Thymus (tissue), 14 donors: ENCODE measurements around the gene POLE4. TPM values are rescaled to one million over a fixed set of nuclear protein-coding genes. Genes with fewer than 3 reads are reported as not detected.

Source experiments
- DNase-seq, 9 donors: peaks; one replicate each; pipeline ENCODE4 v3.0.0-alpha.2; 2013; ENCODE audit warnings: low spot score in 9 of 9, low read depth in 6 of 9, missing footprints in 1 of 9
- H3K27ac ChIP-seq, 2 donors: one replicate each; pipeline ENCODE4 v1.5.1; 2013; ENCODE audit warnings: control low read depth in 1 of 2, low read depth in 1 of 2, low read length in 1 of 2, mild to moderate bottlenecking in 1 of 2, moderate library complexity in 1 of 2
- H3K27me3 ChIP-seq, 2 donors: one replicate each; pipeline ENCODE4 v1.5.1; 2013; ENCODE audit warnings: low read length in 1 of 2; ENCODE audit not compliant: control insufficient read depth in 2 of 2, insufficient read depth in 1 of 2
- H3K36me3 ChIP-seq, 2 donors: one replicate each; pipeline ENCODE4 v1.5.1; 2013; ENCODE audit warnings: low read length in 1 of 2, mild to moderate bottlenecking in 1 of 2, moderate library complexity in 1 of 2; ENCODE audit not compliant: control insufficient read depth in 2 of 2, insufficient read depth in 2 of 2
- H3K4me1 ChIP-seq, 2 donors: one replicate each; pipeline ENCODE4 v1.5.1; 2013; ENCODE audit warnings: low read length in 2 of 2; ENCODE audit not compliant: control insufficient read depth in 2 of 2, insufficient read depth in 2 of 2
- H3K4me3 ChIP-seq, 2 donors: one replicate each; pipeline ENCODE4 v1.5.1; 2013; ENCODE audit warnings: low read length in 2 of 2, control low read depth in 1 of 2, mild to moderate bottlenecking in 1 of 2
- H3K9me3 ChIP-seq, 2 donors: one replicate each; pipeline ENCODE4 v1.5.1; 2013; ENCODE audit warnings: low read length in 1 of 2, mild to moderate bottlenecking in 1 of 2; ENCODE audit not compliant: control insufficient read depth in 2 of 2, insufficient read depth in 1 of 2
- WGBS: extraction: QIAGEN DNeasy Blood & Tissue Kit; methylation state at CpG from one replicate; pipeline ENCODE4 v1.1.7; 2013; 5-methylcytosine and 5-hydroxymethylcytosine counted together
- long read RNA-seq, 10 donors: transcript quantifications; one replicate each; lab custom pipeline, GENCODE V29; 2026
- polyA plus RNA-seq: library from polyadenylated mRNA; stranded (reverse); fragments of 200-250 nt; gene quantifications from one replicate; pipeline ENCODE4 v1.2.3, GENCODE V29; 2013
- total RNA-seq: library from RNA; stranded (reverse); fragments of 120-200 nt; gene quantifications from one replicate; pipeline ENCODE4 v1.2.4, GENCODE V29; 2013
- donor health status: healthy.

Gene POLE4, protein sequence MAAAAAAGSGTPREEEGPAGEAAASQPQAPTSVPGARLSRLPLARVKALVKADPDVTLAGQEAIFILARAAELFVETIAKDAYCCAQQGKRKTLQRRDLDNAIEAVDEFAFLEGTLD
- total RNA-seq (44.4 TPM), polyA plus RNA-seq (61.0 TPM)
- long read RNA-seq, donor 1, result 0 reads
- long read RNA-seq, donor 2, transcript POLE4-205 (4 exons, 1,248 nt), result major isoform, 42 of 45 reads
- long read RNA-seq, donor 2, partial matches to known transcripts, result 0 of 45 reads
- long read RNA-seq, donor 2, other reads (novel, unspliced or antisense), result 0 of 45 reads
- long read RNA-seq, donor 3, transcript POLE4-205 (4 exons, 1,248 nt), result major isoform, 37 of 55 reads
- long read RNA-seq, donor 3, partial matches to known transcripts, result 15 of 55 reads
- long read RNA-seq, donor 3, other reads (novel, unspliced or antisense), result 0 of 55 reads
- long read RNA-seq, donor 4, transcript POLE4-205 (4 exons, 1,248 nt), result major isoform, 19 of 21 reads
- long read RNA-seq, donor 4, partial matches to known transcripts, result 0 of 21 reads
- long read RNA-seq, donor 4, other reads (novel, unspliced or antisense), result 0 of 21 reads
- long read RNA-seq, donor 5, transcript POLE4-205 (4 exons, 1,248 nt), result major isoform, 68 of 80 reads
- long read RNA-seq, donor 5, partial matches to known transcripts, result 7 of 80 reads
- long read RNA-seq, donor 5, other reads (novel, unspliced or antisense), result 0 of 80 reads
- long read RNA-seq, donor 6, transcript POLE4-205 (4 exons, 1,248 nt), result major isoform, 28 of 29 reads
- long read RNA-seq, donor 6, partial matches to known transcripts, result 0 of 29 reads
- long read RNA-seq, donor 6, other reads (novel, unspliced or antisense), result 0 of 29 reads
- long read RNA-seq, donor 7, transcript POLE4-205 (4 exons, 1,248 nt), result major isoform, 24 of 35 reads
- long read RNA-seq, donor 7, partial matches to known transcripts, result 10 of 35 reads
- long read RNA-seq, donor 7, other reads (novel, unspliced or antisense), result 0 of 35 reads
- long read RNA-seq, donor 8, transcript POLE4-205 (4 exons, 1,248 nt), result major isoform, 7 of 7 reads
- long read RNA-seq, donor 8, partial matches to known transcripts, result 0 of 7 reads
- long read RNA-seq, donor 8, other reads (novel, unspliced or antisense), result 0 of 7 reads
- long read RNA-seq, donor 9, transcript POLE4-205 (4 exons, 1,248 nt), result major isoform, 10 of 10 reads
- long read RNA-seq, donor 9, partial matches to known transcripts, result 0 of 10 reads
- long read RNA-seq, donor 9, other reads (novel, unspliced or antisense), result 0 of 10 reads
- long read RNA-seq, donor 10, transcript POLE4-205 (4 exons, 1,248 nt), result major isoform, 20 of 20 reads
- long read RNA-seq, donor 10, partial matches to known transcripts, result 0 of 20 reads
- long read RNA-seq, donor 10, other reads (novel, unspliced or antisense), result 0 of 20 reads

DNA sequence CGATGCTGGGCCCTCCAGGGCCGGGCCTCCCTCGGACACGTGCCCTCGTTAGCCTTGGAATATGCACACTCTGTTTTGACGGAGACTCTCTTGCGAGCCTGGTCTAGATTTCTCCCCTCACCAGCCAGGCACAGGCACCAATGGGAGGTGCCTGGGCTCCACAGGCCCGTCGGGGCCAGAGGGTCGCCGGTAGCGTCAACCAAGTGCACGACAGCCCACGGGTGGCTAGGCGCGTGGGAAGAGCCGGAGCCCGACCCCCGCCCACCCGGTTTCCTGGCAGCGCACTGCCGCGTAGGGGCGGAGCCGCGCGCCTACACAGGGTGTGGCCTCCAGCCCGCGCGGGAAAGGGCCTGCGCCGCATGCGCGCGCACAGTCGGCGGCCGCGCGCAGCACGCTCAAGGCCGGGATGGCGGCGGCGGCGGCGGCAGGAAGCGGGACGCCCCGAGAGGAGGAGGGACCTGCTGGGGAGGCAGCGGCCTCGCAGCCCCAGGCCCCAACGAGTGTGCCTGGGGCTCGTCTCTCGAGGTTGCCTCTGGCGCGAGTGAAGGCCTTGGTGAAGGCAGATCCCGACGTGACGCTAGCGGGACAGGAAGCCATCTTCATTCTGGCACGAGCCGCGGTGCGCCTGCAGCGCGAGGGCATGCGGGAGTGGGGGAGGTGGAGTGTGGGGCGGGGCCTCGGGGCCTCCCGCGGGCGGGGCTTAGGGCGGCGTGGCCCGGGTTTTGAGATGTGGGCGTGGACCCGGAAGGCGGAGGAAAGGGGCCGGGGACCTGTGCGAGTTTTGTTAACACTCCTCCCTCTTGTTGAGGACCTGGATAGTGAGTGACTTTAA, at the start of gene POLE4:
POLE4 (plus strand) TSS at position 370 of the 832 bp plus-strand sequence; CDS start at position 407, 37 bp downstream.
- Histone ChIP-seq H3K36me3 (peaks cover 0 to 3% of the 10 kb centered on the region in 2 donors), H3K27me3 (no peaks in the 10 kb centered on the region), H3K4me3 (peak within 1 kb of the TSS; percentile 61 to 83), H3K9me3 (peaks cover 0 to 11% of the 10 kb centered on the region in 2 donors), H3K27ac (peak within 1 kb of the TSS; percentile 94 to 99), H3K4me1 (peaks cover 3 to 11% of the 10 kb centered on the region in 2 donors)
- DNase-seq, result peak; percentile 78 to 95 (median 87)
- 3% methylated on average over 81 of the region's 81 CpGs for WGBS

DNA sequence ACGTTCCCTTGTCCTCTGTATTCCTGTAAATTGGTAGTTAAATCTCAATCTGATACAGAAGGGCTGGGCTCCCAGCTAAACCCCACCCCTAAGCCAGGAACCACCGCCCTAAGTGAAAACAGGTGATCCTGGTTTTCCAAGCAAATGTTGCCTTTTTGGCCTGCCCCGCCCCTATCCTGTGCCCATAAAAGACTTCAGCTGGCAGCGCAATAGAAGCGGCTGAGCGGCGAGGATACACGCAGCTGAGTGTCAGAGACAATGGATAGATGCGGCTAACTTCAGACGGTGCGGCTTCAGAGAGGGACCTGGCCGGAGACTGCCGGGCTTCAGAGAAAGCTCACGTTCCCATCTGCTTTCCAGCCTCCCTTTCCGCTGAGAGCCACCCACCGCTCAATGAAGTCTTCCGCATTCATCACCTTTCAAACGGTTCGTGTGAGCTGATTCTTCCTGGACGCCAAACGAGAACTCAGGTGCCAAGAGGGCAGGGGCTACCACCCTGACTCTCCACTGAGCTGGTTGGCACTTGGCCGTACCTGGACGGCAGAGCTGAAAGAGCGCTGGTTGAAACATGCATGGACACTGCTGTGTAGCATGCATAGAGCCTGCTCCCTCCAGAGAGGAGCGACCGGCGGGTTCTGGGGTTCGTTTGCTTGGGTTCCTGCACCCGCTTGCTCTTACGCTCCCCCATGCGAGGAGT, 49.5 kb upstream of the POLE4 start:
- peaks cover 0 to 9% of the 10 kb centered on the region in 2 donors for H3K27me3 ChIP-seq
- H3K4me1 ChIP-seq, result peaks cover 0 to 7% of the 10 kb centered on the region in 2 donors
- no peaks in the 10 kb centered on the region for H3K9me3 ChIP-seq
- DNase-seq, result no peak
- no peaks in the 10 kb centered on the region for H3K36me3 ChIP-seq
- WGBS, result 43% methylated on average over 31 of the region's 31 CpGs
- no peak overlapping the region for H3K27ac ChIP-seq
- no peak overlapping the region for H3K4me3 ChIP-seq

DNA sequence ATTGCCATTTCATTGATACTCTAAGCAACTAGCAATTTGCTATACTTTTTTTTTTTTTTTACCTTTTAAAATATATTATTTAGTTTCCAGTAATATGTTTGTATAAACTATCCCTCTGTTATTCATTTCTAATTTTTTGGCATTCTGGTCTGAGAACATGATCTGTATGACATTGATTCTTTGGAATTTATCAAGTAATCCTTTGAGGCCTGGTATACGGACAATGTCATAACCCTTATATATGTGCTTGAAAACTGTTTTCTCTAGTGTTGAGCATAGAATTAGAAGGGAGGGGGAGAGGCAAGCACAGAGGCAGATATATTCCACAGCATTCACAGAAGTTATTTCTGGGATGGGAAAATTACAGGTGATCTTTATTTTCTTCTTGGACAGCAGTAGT, 48.2 kb upstream of the POLE4 start:
- Histone ChIP-seq H3K27me3 (peaks cover 0 to 9% of the 10 kb centered on the region in 2 donors), H3K4me1 (peaks cover 0 to 7% of the 10 kb centered on the region in 2 donors), H3K4me3 (no peak overlapping the region), H3K36me3 (no peaks in the 10 kb centered on the region), H3K9me3 (no peaks in the 10 kb centered on the region), H3K27ac (no peak overlapping the region)
- 96% methylated on average over 1 of the region's 1 CpG for WGBS
- DNase-seq, result no peak

DNA sequence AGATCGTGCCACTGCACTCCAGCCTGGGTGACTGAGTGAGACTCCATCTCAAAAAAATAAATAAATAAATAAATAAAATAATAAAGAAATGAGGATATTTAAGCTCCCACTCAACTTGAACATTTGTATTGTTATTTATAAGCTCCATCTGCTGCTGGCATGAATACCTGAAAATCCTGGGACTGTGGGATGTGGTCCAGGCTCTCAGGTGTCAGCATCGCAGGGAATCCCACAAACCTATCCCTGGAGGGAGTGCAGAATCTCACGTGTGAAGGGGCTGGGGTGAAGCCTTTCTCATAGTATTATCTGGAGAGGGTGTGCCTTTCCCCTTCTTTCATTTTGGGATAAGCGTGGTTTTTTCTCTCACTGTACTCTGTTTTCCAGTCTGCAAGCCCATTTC, 47.4 kb upstream of the POLE4 start:
- H3K4me3 ChIP-seq, result no peak overlapping the region
- H3K27me3 ChIP-seq, result peaks cover 0 to 9% of the 10 kb centered on the region in 2 donors
- no peaks in the 10 kb centered on the region for H3K9me3 ChIP-seq
- no peak for DNase-seq
- H3K27ac ChIP-seq, result no peak overlapping the region
- H3K4me1 ChIP-seq, result peaks cover 0 to 7% of the 10 kb centered on the region in 2 donors
- no peaks in the 10 kb centered on the region for H3K36me3 ChIP-seq
- 71% methylated on average over 4 of the region's 4 CpGs for WGBS

DNA sequence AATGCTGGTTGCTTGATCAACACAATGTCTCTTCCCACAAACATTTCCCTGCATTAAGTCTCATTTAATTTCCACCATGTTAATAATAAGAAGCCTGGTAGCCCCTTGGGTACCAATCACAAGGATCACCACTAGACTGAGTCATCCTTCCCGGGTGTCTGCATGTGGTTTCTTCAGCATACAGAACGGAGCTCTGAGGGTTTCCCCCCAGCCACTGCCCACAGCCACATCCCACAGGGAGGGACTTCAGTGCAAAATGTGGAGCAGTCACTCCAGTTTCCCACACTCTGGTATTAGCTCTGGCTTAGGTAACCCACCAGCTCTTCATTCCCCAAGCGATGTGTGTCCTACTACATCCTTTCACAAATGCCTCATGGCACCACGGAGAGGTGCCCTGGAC, 42.7 kb upstream of the POLE4 start:
- 47% methylated on average over 4 of the region's 4 CpGs for WGBS
- Histone ChIP-seq H3K27ac (no peak overlapping the region), H3K27me3 (peaks cover 7 to 10% of the 10 kb centered on the region in 2 donors), H3K9me3 (no peaks in the 10 kb centered on the region), H3K4me3 (no peak overlapping the region), H3K36me3 (no peaks in the 10 kb centered on the region), H3K4me1 (peaks cover 0 to 3% of the 10 kb centered on the region in 2 donors)
- DNase-seq, result no peak

DNA sequence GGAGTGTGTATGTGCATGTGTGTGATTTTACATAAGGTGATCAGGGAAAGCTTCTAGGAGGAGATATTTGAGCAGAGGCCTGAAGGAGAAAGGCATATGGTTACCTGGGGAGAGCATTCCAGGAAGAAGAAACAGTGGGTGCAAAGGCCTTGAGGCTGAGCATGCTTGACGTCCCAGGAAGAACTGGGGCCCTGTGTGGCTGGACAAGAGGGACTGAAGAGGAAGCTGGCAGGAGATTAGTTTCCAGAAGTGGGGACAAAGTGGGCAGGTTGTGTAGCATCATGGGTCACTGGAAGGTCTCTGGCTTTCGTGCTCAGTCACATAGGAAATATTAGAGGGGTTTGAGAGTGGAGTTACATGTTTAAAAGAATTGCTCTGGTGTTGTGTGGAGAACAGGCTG, 42.0 kb upstream of the POLE4 start:
- WGBS, result 82% methylated on average over 2 of the region's 2 CpGs

DNA sequence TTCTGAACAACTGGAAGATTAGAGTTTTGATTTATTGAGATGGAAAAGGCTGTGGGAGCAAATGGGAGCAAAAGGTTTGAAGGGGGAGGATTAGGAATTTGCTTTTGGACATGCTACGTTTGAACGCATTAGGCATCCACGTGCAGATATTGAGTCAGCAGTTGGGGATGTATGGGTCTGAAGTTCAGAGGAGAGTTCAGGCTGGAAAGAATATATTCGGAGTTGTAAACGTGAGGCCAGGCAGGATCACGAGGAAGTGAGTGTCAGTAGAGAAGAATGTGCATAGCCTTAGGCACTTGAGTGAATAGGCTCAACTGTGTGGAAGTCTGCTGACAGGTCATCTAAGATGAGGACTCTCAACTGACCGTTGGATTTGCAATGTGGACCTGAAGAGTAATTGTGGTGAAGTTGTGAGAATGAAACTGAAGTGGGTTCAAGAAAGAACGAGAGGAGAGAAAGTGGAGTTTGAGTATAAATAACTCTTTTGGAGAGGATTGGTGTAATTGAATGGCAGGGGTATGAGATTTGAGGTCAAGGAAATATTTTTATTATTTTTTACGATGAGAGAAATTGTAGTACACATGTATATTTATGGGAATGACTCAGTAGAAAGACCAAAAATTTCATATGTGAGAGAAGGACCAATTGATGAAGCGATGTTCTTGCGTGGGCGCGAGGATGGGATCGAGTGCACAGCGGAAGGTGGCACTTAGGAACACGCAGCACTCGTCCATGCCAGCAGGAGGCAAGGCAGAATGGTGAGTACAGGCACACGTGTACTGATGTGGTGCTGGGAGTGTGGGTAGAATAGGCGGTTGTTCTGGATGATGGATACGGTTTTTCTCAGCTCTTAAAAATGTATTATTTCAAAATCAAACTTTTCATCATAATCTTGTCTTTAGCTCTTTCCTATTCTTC, 40.5 kb upstream of the POLE4 start:
- WGBS, result 91% methylated on average over 20 of the region's 20 CpGs
- H3K27me3 ChIP-seq, result peaks cover 11 to 12% of the 10 kb centered on the region in 2 donors
- H3K9me3 ChIP-seq, result no peaks in the 10 kb centered on the region
- no peak for DNase-seq
- H3K36me3 ChIP-seq, result no peaks in the 10 kb centered on the region
- peaks cover 0 to 3% of the 10 kb centered on the region in 2 donors for H3K4me1 ChIP-seq
- H3K4me3 ChIP-seq, result no peak overlapping the region
- H3K27ac ChIP-seq, result no peak overlapping the region

More for the DNA sequence above, 42.0 kb upstream of the POLE4 start:
- Histone ChIP-seq H3K27me3 (peaks cover 11 to 12% of the 10 kb centered on the region in 2 donors), H3K9me3 (no peaks in the 10 kb centered on the region), H3K4me1 (peaks cover 0 to 3% of the 10 kb centered on the region in 2 donors), H3K27ac (no peak overlapping the region), H3K36me3 (no peaks in the 10 kb centered on the region), H3K4me3 (no peak overlapping the region)
- no peak for DNase-seq
